GM18858 (cell line): ENCODE measurements around the gene IGFN1.

ENCODE experiments used
- ATAC-seq: cut with Tn5 transposase; IDR thresholded peaks from one replicate; pipeline ENCODE4 v1.9.1; 2021; ENCODE audit not compliant: unreplicated experiment

IGFN1 gene

GRCh38 chr1:201215531-201216357 is 25.1 kb downstream of the IGFN1 start:
- no peak for ATAC-seq

GRCh38 chr1:201216395-201217085 is 25.9 kb downstream of the IGFN1 start:
- no peak for ATAC-seq

GRCh38 chr1:201217146-201217545 is 26.5 kb downstream of the IGFN1 start:
- no peak for ATAC-seq

GRCh38 chr1:201217851-201218250 is 27.2 kb downstream of the IGFN1 start:
- no peak for ATAC-seq

GRCh38 chr1:201218409-201218808 is 27.8 kb downstream of the IGFN1 start:
- ATAC-seq: no peak

- ATAC-seq: no peak
These were observed 29.1 kb downstream of the IGFN1 start for GRCh38 chr1:201219481-201220387.

- ATAC-seq: no peak
These were observed 29.7 kb downstream of the IGFN1 start for GRCh38 chr1:201220388-201220715.

- no peak for ATAC-seq
These were observed 30.7 kb downstream of the IGFN1 start for GRCh38 chr1:201221201-201221846.

GRCh38 chr1:201222125-201222524 is 31.5 kb downstream of the IGFN1 start:
- no peak for ATAC-seq

GRCh38 chr1:201223852-201224665 is 33.4 kb downstream of the IGFN1 start:
- no peak for ATAC-seq

- no peak for ATAC-seq
These were observed 34.2 kb downstream of the IGFN1 start for GRCh38 chr1:201224666-201225370.

- ATAC-seq: no peak
These were observed 35.5 kb downstream of the IGFN1 start for GRCh38 chr1:201226178-201226514.

- no peak for ATAC-seq
These were observed 36.4 kb downstream of the IGFN1 start for GRCh38 chr1:201226859-201227488.

- no peak for ATAC-seq
These were observed 37.7 kb downstream of the IGFN1 start for GRCh38 chr1:201228011-201228983.

- ATAC-seq: no peak
These were observed 38.5 kb downstream of the IGFN1 start for GRCh38 chr1:201229095-201229494.

- ATAC-seq: no peak
These were observed 39.4 kb downstream of the IGFN1 start for GRCh38 chr1:201229771-201230635.

- ATAC-seq: no peak
These were observed 40.1 kb downstream of the IGFN1 start for GRCh38 chr1:201230676-201231075.
